ENCODE results near the gene BROX. TPM values are rescaled to one million over a fixed set of nuclear protein-coding genes. Genes with fewer than 3 reads are reported as not detected.

The BROX gene
- total and polyA plus RNA-seq, 2 donors (not counting 3 experiments of a cell fraction or from before 2014, with no cell fraction given): 7.3 to 39.7 TPM

DNA sequence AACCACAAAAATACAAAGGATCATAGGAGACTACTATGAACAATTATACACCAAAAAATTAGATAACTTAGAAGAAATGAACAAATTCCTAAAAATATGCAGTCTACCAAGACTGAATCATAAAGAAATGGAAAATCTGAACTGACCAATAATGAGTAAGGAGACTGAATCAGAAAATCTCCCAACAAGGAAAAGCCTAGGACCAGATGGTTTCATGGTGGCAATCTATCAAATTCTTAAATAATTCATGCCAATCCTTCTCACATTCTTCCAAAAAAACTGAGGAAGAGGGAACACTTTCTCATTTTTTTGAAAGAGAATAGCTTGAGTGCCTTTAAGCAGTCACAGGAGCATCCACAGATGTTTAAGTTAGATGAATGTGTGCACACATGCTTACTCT lies 70.7 kb downstream of the BROX start:
- no peak for TF ChIP-seq GATA2 (IDR thresholded peaks at IDR 0.05; ENCODE audit: insufficient read depth, insufficient read length, low read depth, low read length)
- no peak for TF ChIP-seq POLR2AphosphoS5 (IDR thresholded peaks at IDR 0.05; ENCODE audit: insufficient read depth, low read depth, low read length)
- TF ChIP-seq POLR2A (IDR thresholded peaks at IDR 0.05; ENCODE audit: low read depth, low read length): no peak
- TF ChIP-seq, protein P1, sequence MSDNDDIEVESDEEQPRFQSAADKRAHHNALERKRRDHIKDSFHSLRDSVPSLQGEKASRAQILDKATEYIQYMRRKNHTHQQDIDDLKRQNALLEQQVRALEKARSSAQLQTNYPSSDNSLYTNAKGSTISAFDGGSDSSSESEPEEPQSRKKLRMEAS (IDR thresholded peaks at IDR 0.05; ENCODE audit: insufficient read depth, insufficient read length): no peak
- TF ChIP-seq JUN (IDR thresholded peaks at IDR 0.05; ENCODE audit: borderline replicate concordance, insufficient read depth, insufficient read length, low read depth): no peak
- no peak for TF ChIP-seq FOS (IDR thresholded peaks at IDR 0.05; ENCODE audit: borderline replicate concordance, insufficient read depth, low read length)
- no peak overlapping the region for H3K4me3 ChIP-seq (replicated peaks in 1 of 3; ENCODE audit: insufficient read depth in 1 of 3, low read depth in 1 of 3, low read length in 3 of 3)
- H3K36me3 ChIP-seq (ENCODE audit: control insufficient read depth in 2 of 2, extremely low read depth in 1 of 2, insufficient read depth in 2 of 2, low read length in 2 of 2): no peaks in the 10 kb centered on the region
- ChIA-PET CTCF (no interaction called here), POLR2A (no interaction called here)
- no peak overlapping the region for H2AFZ ChIP-seq (ENCODE audit: low read depth, low read length)
- H3K4me2 ChIP-seq (ENCODE audit: insufficient read depth, low read length): no peak overlapping the region
- no peaks in the 10 kb centered on the region for H3K79me2 ChIP-seq (ENCODE audit: control insufficient read depth, insufficient read depth, low read length)
- no peak overlapping the region for H3K27ac ChIP-seq (ENCODE audit: insufficient read depth, low read depth, low read length)
- H3K9me1 ChIP-seq (replicated peaks; ENCODE audit: control insufficient read depth, extremely low read depth, insufficient read depth, low read length): no peaks in the 10 kb centered on the region
- no peaks in the 10 kb centered on the region for H4K20me1 ChIP-seq (replicated peaks; ENCODE audit: control insufficient read depth, extremely low read depth, insufficient read depth, low read length)
- FAIRE-seq: no peak
- H3K9me3 ChIP-seq (replicated peaks; ENCODE audit: control insufficient read depth, insufficient read depth, low read length): no peaks in the 10 kb centered on the region
- H3K27me3 ChIP-seq (ENCODE audit: control insufficient read depth in 2 of 2, insufficient read depth in 2 of 2, low read length in 2 of 2): peaks cover 0 to 5% of the 10 kb centered on the region in 2 experiments
- H3K4me1 ChIP-seq (ENCODE audit: control insufficient read depth, extremely low read depth, insufficient read depth, low read length): peaks cover 22% of the 10 kb centered on the region
- dilution Hi-C loops (cut with MboI; ENCODE audit: extremely low pct_ligation_motif_present, low sequenced_read_pairs) (loop anchor here (25.0 kb wide), 1 partner anchor 304 kb away; no protein-coding TSS in a partner anchor), intact Hi-C loops (cut with micrococcal nuclease) (no loop called here)
- no TSS peak for BruUV-seq (replicated peaks)
- no peak for DNase-seq (ENCODE audit: low read depth, low spot score)
- no peak overlapping the region for H3K9ac ChIP-seq (replicated peaks; ENCODE audit: extremely low read depth, insufficient read depth, low read length)

DNA sequence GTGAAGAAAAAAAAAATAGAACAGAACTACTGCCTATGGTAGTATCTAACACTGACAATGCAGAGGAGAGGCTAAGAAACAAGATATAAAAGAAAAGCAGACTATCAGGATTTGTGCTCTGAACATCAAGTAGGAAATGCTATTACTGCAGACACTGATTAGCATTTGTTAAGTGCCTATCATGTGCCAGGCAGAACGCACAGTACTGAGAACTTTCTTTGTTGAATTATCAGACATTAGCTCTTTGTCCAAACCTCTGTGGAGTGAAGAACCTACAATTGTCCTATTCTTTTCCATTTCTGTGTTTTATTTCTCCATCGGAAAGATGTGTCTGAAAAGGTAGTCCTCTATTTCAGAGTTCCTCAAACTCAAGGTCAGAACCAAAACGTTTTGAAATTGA lies 72.0 kb downstream of the BROX start:
- no peaks in the 10 kb centered on the region for H3K9me1 ChIP-seq (replicated peaks; ENCODE audit: control insufficient read depth, extremely low read depth, insufficient read depth, low read length)
- dilution Hi-C loops (cut with MboI; ENCODE audit: extremely low pct_ligation_motif_present, low sequenced_read_pairs) (loop anchor here (25.0 kb wide), 1 partner anchor 303 kb away; no protein-coding TSS in a partner anchor), intact Hi-C loops (cut with micrococcal nuclease) (no loop called here)
- no peaks in the 10 kb centered on the region for H3K36me3 ChIP-seq (ENCODE audit: control insufficient read depth in 2 of 2, extremely low read depth in 1 of 2, insufficient read depth in 2 of 2, low read length in 2 of 2)
- H3K4me3 ChIP-seq (replicated peaks in 1 of 3; ENCODE audit: insufficient read depth in 1 of 3, low read depth in 1 of 3, low read length in 3 of 3): no peak overlapping the region
- DNase-seq (ENCODE audit: low read depth, low spot score) (no peak), FAIRE-seq (no peak)
- peaks cover 22% of the 10 kb centered on the region for H3K4me1 ChIP-seq (ENCODE audit: control insufficient read depth, extremely low read depth, insufficient read depth, low read length)
- TF ChIP-seq, protein P2, sequence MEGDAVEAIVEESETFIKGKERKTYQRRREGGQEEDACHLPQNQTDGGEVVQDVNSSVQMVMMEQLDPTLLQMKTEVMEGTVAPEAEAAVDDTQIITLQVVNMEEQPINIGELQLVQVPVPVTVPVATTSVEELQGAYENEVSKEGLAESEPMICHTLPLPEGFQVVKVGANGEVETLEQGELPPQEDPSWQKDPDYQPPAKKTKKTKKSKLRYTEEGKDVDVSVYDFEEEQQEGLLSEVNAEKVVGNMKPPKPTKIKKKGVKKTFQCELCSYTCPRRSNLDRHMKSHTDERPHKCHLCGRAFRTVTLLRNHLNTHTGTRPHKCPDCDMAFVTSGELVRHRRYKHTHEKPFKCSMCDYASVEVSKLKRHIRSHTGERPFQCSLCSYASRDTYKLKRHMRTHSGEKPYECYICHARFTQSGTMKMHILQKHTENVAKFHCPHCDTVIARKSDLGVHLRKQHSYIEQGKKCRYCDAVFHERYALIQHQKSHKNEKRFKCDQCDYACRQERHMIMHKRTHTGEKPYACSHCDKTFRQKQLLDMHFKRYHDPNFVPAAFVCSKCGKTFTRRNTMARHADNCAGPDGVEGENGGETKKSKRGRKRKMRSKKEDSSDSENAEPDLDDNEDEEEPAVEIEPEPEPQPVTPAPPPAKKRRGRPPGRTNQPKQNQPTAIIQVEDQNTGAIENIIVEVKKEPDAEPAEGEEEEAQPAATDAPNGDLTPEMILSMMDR (IDR thresholded peaks at IDR 0.05; ENCODE audit: extremely low read depth in 1 of 2, insufficient read depth in 1 of 2, low read depth in 1 of 2, low read length in 2 of 2): no peak
- TF ChIP-seq JUN (IDR thresholded peaks at IDR 0.05; ENCODE audit: borderline replicate concordance, insufficient read depth, insufficient read length, low read depth) (no peak), GATA2 (IDR thresholded peaks at IDR 0.05; ENCODE audit: insufficient read depth, insufficient read length, low read depth, low read length) (no peak), MYC (IDR thresholded peaks at IDR 0.05; ENCODE audit: low read depth, low read length) (no peak), POLR2AphosphoS5 (IDR thresholded peaks at IDR 0.05; ENCODE audit: insufficient read depth, low read depth, low read length) (no peak), POLR2A (IDR thresholded peaks at IDR 0.05; ENCODE audit: low read depth, low read length) (no peak), FOS (IDR thresholded peaks at IDR 0.05; ENCODE audit: borderline replicate concordance, insufficient read depth, low read length) (no peak), EZH2 (IDR thresholded peaks at IDR 0.05; ENCODE audit: borderline replicate concordance, low read depth, low read length, severe bottlenecking) (no peak)
- TF ChIP-seq, protein P1 (IDR thresholded peaks at IDR 0.05; ENCODE audit: insufficient read depth, insufficient read length): no peak
- no TSS peak for BruUV-seq (replicated peaks)
- H3K4me2 ChIP-seq (ENCODE audit: insufficient read depth, low read length): no peak overlapping the region
- no peaks in the 10 kb centered on the region for H4K20me1 ChIP-seq (replicated peaks; ENCODE audit: control insufficient read depth, extremely low read depth, insufficient read depth, low read length)
- peaks cover 0 to 5% of the 10 kb centered on the region in 2 experiments for H3K27me3 ChIP-seq (ENCODE audit: control insufficient read depth in 2 of 2, insufficient read depth in 2 of 2, low read length in 2 of 2)
- POLR2A ChIA-PET: no interaction called here
- H2AFZ ChIP-seq (ENCODE audit: low read depth, low read length): no peak overlapping the region
- CTCF ChIA-PET: interaction anchor here (0.6 to 2.9 kb wide), 6 partner anchors 13 to 349 kb away, joined by 3 to 8 read pairs (median 4); no protein-coding TSS in a partner anchor
- no peaks in the 10 kb centered on the region for H3K9me3 ChIP-seq (replicated peaks; ENCODE audit: control insufficient read depth, insufficient read depth, low read length)
- H3K27ac ChIP-seq (ENCODE audit: insufficient read depth, low read depth, low read length): no peak overlapping the region
- no peaks in the 10 kb centered on the region for H3K79me2 ChIP-seq (ENCODE audit: control insufficient read depth, insufficient read depth, low read length)
- no peak overlapping the region for H3K9ac ChIP-seq (replicated peaks; ENCODE audit: extremely low read depth, insufficient read depth, low read length)

All from endothelial cell of umbilical vein (primary cell).